Esophagus muscularis mucosa (tissue), 4 donors: ENCODE measurements around the gene RERE. TPM values are rescaled to one million over a fixed set of nuclear protein-coding genes. Genes with fewer than 3 reads are reported as not detected.

Experiments used
- DNase-seq: peaks from one replicate; pipeline ENCODE4 v3.0.0-alpha.2; 2017; ENCODE audit errors: extremely low spot score
- H3K27ac ChIP-seq, 4 donors: fragments of 200-600 bp; sonication (generic); replicated peaks in 1 of 4; 1 replicate in 3 of 4; 2 replicates in 1 of 4; pipeline ENCODE4 v1.5.1; 2016 to 2019; ENCODE audit warnings: mild to moderate bottlenecking in 1 of 4
- H3K27me3 ChIP-seq, 4 donors: fragments of 200-600 bp; sonication (generic); one replicate each; pipeline versions ENCODE4 v1.5.1 to v1.6.0; 2016 to 2019
- H3K36me3 ChIP-seq, 4 donors: fragments of 200-600 bp; sonication (generic); one replicate each; pipeline ENCODE4 v1.5.1; 2016 to 2019
- H3K4me1 ChIP-seq, 4 donors: fragments of 200-600 bp; sonication (generic); one replicate each; pipeline ENCODE4 v1.5.1; 2016 to 2019
- H3K4me3 ChIP-seq, 4 donors: fragments of 200-600 bp; sonication (generic); 1 replicate in 2 of 4; 2 replicates in 2 of 4; pipeline ENCODE4 v1.5.1; 2016 to 2019; ENCODE audit warnings: mild to moderate bottlenecking in 4 of 4, moderate library complexity in 1 of 4
- H3K9me3 ChIP-seq, 4 donors: fragments of 200-600 bp; sonication (generic); 1 replicate in 3 of 4; 2 replicates in 1 of 4; pipeline ENCODE4 v1.5.1; 2016 to 2019
- CTCF ChIP-seq, 3 experiments: fragments of 200-600 bp in 2 of 3; fragments of 450-650 bp in 1 of 3; sonication (generic) in 2 of 3; IDR thresholded peaks; one replicate each; pipeline ENCODE4 v1.5.1; 2017 to 2019; ENCODE audit warnings: antibody characterized with exemption in 3 of 3, mild to moderate bottlenecking in 2 of 3, moderate library complexity in 1 of 3
- EP300 ChIP-seq: sonication (generic); formaldehyde crosslinking; IDR thresholded peaks from one replicate; pipeline ENCODE4 v1.6.1; 2017; ENCODE audit warnings: antibody characterized with exemption
- POLR2A ChIP-seq: fragments of 450-650 bp; IDR thresholded peaks from one replicate; pipeline ENCODE4 v1.6.1; 2017; ENCODE audit warnings: antibody characterized with exemption, moderate library complexity, mild to moderate bottlenecking, low read depth
- POLR2AphosphoS5 ChIP-seq, 2 donors: sonication (generic); formaldehyde crosslinking; IDR thresholded peaks; one replicate each; pipeline ENCODE4 v1.6.1; 2017; ENCODE audit warnings: antibody characterized with exemption in 2 of 2
- WGBS: methylation state at CpG from one replicate; pipeline ENCODE4 v1.1.5; 2018; 5-methylcytosine and 5-hydroxymethylcytosine counted together
- intact Hi-C: fragments of 100-400 bp; cut with DNase I; formaldehyde crosslinking; loops from one replicate; pipeline ENCODE4 v1.15.1; 2023
- total RNA-seq, 4 donors: library from RNA; depleted of rRNA; stranded (reverse); fragments of >200 nt; gene quantifications; one replicate each; pipeline versions ENCODE4 v1.1.0 to v1.2.1, GENCODE V29; 2016

RERE gene
- total RNA-seq, 4 donors from 2014 or later: 133 to 212 (median 168) TPM

GRCh38 chr1:8858888-8859706 is 41.7 kb upstream of the RERE start:
- H3K36me3 ChIP-seq: peaks cover 60 to 76% (median 73%) of the 10 kb centered on the region in 4 donors
- intact Hi-C loops: loop anchor here (10.0 kb wide), 1 partner anchor 894 kb away; the partner anchor contains the start of gene PARK7
- 65% methylated on average over 11 of the region's 12 CpGs for whole genome bisulfite sequencing
- H3K4me3 ChIP-seq: no peak overlapping the region
- peaks cover 21 to 28% (median 22%) of the 10 kb centered on the region in 4 donors for H3K4me1 ChIP-seq
- DNase-seq: no peak
- H3K27ac ChIP-seq: peak overlapping the region; percentile 36 to 67 (median 44)
- TF ChIP-seq CTCF (IDR thresholded peaks at IDR 0.05): peak; percentile 61 to 74 (median 72)
- TF ChIP-seq POLR2AphosphoS5 (IDR thresholded peaks at IDR 0.05): peak in 1 of 2 donors; percentile 20
- TF ChIP-seq POLR2A: no peak
- TF ChIP-seq EP300: no peak
- H3K9me3 ChIP-seq: no peaks in the 10 kb centered on the region
- no peaks in the 10 kb centered on the region for H3K27me3 ChIP-seq

GRCh38 chr1:8858112-8858668 is 40.8 kb upstream of the RERE start:
- H3K4me3 ChIP-seq: no peak overlapping the region
- WGBS: 29% methylated on average over 1 of the region's 2 CpGs
- H3K4me1 ChIP-seq: peaks cover 21 to 28% (median 22%) of the 10 kb centered on the region in 4 donors
- H3K27ac ChIP-seq: peak overlapping the region; percentile 14 to 67 (median 26)
- peaks cover 51 to 67% (median 64%) of the 10 kb centered on the region in 4 donors for H3K36me3 ChIP-seq
- H3K9me3 ChIP-seq: no peaks in the 10 kb centered on the region
- no peaks in the 10 kb centered on the region for H3K27me3 ChIP-seq
- TF ChIP-seq EP300: no peak
- peak; percentile 10 to 29 for TF ChIP-seq POLR2AphosphoS5 (IDR thresholded peaks at IDR 0.05)
- TF ChIP-seq CTCF (IDR thresholded peaks at IDR 0.05): no peak
- no peak for TF ChIP-seq POLR2A
- intact Hi-C loops: loop anchor here (10.0 kb wide), 1 partner anchor 893 kb away; the partner anchor contains the start of gene PARK7
- no peak for DNase-seq

- no peak for TF ChIP-seq POLR2A
- TF ChIP-seq EP300: no peak
- no peak for TF ChIP-seq POLR2AphosphoS5 (IDR thresholded peaks at IDR 0.05)
- TF ChIP-seq CTCF (IDR thresholded peaks at IDR 0.05): no peak
- no peak overlapping the region for H3K4me3 ChIP-seq
- H3K36me3 ChIP-seq: peaks cover 38 to 54% (median 51%) of the 10 kb centered on the region in 4 donors
- 90% methylated on average over 13 of the region's 14 CpGs for WGBS
- H3K27me3 ChIP-seq: no peaks in the 10 kb centered on the region
- H3K4me1 ChIP-seq: peaks cover 21 to 28% (median 22%) of the 10 kb centered on the region in 4 donors
- intact Hi-C loops: loop anchor here (10.0 kb wide), 1 partner anchor 892 kb away; the partner anchor contains the start of gene PARK7
- no peak for DNase-seq
- peak overlapping the region in 1 of 4 donors; percentile 67 for H3K27ac ChIP-seq
- H3K9me3 ChIP-seq: no peaks in the 10 kb centered on the region
Observed at GRCh38 chr1:8856689-8857412, 39.4 kb upstream of the RERE start.

GRCh38 chr1:8854240-8854639 is 36.8 kb upstream of the RERE start:
- peaks cover 18 to 30% (median 26%) of the 10 kb centered on the region in 4 donors for H3K36me3 ChIP-seq
- no peak for TF ChIP-seq POLR2A
- no peak for TF ChIP-seq EP300
- TF ChIP-seq CTCF (IDR thresholded peaks at IDR 0.05): no peak
- no peak for TF ChIP-seq POLR2AphosphoS5 (IDR thresholded peaks at IDR 0.05)
- no peaks in the 10 kb centered on the region for H3K27me3 ChIP-seq
- H3K9me3 ChIP-seq: no peaks in the 10 kb centered on the region
- DNase-seq: no peak
- H3K4me3 ChIP-seq: no peak overlapping the region
- intact Hi-C loops: loop anchor here (10.0 kb wide), 1 partner anchor 889 kb away; the partner anchor contains the start of gene PARK7
- H3K4me1 ChIP-seq: peaks cover 14 to 20% (median 17%) of the 10 kb centered on the region in 4 donors
- WGBS: 83% methylated on average over 6 of the region's 7 CpGs
- no peak overlapping the region for H3K27ac ChIP-seq
